HG03108 (cell line): ENCODE results near the gene HIP1.
"Not testable (repeated sequence)": the region's sequence is repeated elsewhere in the genome, so short reads cannot be mapped to it uniquely, and the experiment has no call there.

Source experiments
- ATAC-seq: cut with Tn5 transposase; IDR thresholded peaks from one replicate; pipeline ENCODE4 v1.9.1; 2021; ENCODE audit warnings: moderate library complexity; ENCODE audit not compliant: unreplicated experiment

HIP1 gene

DNA sequence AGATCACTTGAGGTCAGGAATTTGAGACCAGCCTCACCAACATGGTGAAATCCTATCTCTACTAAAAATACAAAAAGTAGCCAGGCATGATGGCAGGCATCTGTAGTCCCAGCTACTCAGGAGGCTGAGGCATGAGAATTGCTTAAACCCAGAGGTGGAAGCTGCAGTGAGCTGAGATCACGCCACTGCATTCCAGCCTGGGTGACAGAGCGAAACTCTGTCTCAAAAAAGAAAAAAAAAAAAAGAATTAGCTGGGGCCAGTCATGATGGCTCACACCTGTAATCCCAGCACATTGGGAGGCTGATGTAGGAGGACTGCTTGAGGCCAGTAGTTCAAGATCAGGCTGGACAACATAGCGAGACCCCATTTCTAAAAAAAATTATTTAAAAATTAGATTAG, 21.0 kb downstream of the HIP1 start:
- ATAC-seq, result not testable (repeated sequence)

DNA sequence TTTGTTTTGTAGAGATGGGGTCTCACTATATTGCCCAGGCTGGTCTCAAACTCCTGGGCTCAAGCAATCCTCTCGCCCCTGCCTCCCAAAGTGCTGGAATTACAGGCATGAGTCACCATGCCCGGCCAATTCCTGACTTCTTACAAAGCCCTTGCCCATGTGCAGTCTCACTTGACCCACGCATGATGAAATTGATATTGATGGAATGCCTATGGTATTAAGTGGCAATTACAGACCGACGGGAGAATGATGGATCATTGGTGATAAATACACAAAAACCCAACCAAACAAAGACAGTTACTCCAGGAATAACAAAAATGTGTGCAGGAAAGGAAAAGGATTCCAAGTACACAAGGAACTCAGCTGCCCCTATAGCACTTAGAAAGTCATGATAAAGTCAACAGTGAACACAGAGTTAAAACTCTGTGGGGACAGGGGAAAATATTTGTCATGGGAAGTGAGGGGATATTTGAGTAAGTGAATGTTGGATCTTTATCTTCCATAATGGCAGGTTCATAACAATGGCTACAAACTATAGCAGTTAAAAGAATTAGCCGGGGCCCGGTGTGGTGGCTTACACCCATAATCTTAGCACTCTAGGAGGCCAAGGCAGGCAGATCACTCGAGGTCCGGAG, 21.6 kb downstream of the HIP1 start:
- no peak for ATAC-seq

GRCh38 chr7:75715864-75716263, 22.9 kb downstream of the HIP1 start:
- no peak for ATAC-seq

DNA sequence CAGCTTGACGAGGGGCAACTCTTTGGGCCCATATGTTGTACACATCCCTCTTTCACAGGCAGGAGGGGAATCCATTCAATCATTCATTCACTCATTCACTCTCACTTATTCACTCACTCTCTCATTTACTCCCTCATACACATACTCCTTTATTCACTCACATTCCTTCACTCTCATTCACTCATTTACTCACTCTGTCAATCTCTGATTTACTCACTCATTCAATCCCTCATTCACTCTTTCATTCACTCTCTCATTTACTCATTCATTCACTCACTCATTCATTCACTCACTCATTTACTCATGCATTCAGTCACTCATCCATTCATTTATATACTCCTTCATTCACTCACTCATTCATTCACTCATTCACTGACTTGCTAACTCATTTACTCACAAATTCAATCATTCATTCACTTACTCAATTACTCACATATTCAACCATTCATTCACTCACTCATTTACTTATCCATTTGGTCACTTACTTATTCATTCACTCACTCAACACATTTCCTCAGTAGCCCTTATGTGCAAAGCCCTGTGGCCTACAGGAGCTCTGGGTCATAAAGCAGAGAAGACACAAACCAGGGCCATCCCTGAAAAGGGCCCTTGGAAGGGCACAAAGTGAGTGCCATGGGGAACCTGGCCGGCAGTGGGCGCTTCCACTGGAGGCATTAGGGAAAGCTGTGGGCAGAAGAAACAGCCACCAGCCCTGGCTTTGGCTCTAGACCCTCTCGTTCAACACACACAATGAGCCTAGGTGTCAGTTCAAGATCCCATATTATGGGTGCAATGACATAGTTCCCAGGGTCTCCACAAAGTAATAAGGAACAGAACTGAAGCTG, 26.0 kb downstream of the HIP1 start:
- no peak for ATAC-seq

GRCh38 chr7:75711656-75712514, 26.9 kb downstream of the HIP1 start:
- no peak for ATAC-seq

GRCh38 chr7:75711076-75711475, 27.7 kb downstream of the HIP1 start:
- no peak for ATAC-seq

GRCh38 chr7:75704928-75705327, 33.8 kb downstream of the HIP1 start:
- ATAC-seq, result no peak

GRCh38 chr7:75702515-75702914, 36.2 kb downstream of the HIP1 start:
- no peak for ATAC-seq

- ATAC-seq, result no peak
These were observed 38.7 kb downstream of the HIP1 start for GRCh38 chr7:75699993-75700392.

- no peak for ATAC-seq
These were observed 40.4 kb downstream of the HIP1 start for GRCh38 chr7:75698358-75698757.

- no peak for ATAC-seq
These were observed 42.3 kb downstream of the HIP1 start for GRCh38 chr7:75696263-75697037.

- no peak for ATAC-seq
These were observed 43.9 kb downstream of the HIP1 start for GRCh38 chr7:75694638-75695399.

DNA sequence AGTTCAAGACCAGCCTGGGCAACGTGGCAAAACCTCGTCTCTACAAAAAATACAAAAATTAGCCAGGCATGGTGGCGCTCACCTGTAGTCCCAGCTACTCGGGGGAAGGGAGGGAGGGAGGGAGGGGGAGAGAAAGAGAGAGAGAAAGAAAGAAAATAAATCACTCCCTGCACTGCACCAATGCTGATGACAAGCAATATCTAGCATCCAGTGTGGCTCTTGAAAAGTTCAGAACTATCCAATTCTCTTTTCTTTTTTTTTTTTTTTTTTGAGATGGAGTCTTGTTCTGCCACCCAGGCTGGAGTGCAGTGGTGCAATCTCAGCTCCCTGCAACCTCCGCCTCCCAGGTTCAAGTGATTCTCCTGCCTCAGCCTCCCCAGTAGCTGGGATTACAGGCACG, 45.1 kb downstream of the HIP1 start:
- ATAC-seq, result not testable (repeated sequence)

GRCh38 chr7:75691793-75692543, 46.8 kb downstream of the HIP1 start:
- no peak for ATAC-seq

DNA sequence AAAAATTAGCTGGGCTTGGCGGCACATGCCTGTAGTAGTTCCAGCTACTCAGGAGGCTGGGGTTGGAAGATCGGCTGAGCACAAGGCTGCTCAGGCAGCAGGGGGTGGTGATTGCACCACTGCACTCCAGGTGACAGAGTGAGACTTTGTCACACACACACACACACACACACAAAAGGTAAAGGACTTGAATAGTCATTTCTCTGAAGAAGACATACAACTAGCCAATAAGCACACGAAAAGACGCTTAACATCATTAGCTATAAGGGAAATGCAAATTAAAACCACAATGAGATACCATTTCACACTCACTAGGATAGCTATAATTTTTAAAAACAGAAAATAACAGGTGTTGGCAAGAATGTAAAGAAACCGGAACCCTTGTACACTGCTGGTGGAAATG, 48.6 kb downstream of the HIP1 start:
- ATAC-seq, result no peak

DNA sequence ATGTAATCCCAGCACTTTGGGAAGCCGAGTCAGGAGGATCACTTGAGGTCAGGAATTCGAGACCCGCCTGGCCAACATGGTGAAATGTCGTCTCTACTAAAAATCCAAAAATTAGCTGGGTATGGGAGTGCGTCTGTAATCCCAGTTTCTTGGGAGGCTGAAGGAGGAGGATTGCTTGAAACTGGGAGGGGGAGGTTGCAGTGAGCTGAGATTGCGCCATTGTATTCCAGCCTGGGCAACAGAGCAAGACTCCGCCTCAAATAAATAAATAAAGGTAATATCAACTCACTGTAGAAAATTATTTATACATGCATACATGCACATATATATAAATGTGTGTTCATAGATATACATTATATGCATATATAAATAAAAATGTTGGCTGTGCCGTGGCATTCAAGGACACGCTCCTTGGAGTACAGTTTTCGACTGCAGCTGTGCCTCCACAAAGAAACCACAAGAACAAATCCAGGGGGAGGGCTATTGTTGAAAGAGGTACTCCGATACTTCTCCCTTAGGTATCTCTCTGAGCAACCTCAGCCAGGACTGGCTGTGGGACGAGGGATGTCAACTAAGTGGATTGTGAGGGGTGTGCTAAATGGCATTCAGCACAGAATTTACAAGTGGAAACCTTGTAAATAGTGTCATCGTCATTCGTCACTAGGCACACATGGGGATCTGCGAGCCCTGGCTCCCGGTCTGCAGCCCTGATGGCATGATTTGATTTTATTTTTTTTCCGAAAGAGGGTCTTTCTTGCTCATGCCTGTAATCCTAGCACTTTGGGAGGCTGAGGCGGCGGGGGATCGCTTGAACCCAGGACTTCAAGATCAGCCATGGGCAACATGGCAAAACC, 49.3 kb downstream of the HIP1 start:
- no peak for ATAC-seq

DNA sequence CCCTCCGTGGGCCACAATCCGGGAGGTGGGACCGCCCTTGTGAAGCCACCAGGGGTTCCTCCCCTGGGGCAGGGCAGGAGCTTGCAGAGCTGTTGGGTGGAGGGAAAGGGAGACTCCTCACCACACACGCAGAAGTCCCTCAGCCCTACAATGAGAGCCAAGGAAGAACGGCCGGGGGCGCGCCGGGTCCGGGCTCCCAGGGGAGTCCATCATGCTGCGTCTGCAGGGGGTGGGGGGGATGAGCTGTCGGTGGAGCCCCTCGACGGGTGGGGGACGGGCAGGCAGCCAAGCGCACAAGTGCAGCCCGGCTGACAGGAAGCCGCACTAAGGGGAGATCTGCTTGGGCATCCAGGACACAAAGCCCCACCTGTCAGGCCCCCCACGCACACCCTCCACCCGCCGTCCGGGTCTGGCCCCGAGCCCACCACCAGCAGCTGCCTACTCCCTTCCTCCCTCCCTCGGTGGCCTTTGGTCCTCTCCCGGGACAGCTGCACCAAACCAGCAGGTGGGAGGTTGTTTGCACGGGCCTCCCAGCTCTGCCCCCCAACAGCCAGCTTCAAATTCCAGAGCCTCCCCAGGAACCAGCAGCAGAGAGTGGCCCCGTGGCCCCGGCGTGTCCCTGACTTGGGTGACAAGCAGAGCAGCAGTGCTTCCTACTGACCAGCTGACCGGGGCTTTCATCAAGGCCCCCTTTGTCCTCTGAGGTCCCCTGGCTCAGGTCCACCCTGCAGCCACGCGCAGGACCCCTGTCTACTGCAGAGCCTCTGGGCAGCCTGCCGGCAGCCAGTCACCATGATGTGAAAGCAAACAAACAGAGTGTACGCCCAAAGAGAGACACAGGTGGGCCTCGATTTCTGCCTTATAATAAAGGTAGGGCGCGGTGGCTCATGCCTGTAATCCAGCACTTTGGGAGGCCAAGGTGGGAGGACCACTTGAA, 50.3 kb downstream of the HIP1 start:
- ATAC-seq, result no peak
